Pons (tissue), 1 donor: ENCODE data around the gene SV2A.
"Not testable (repeated sequence)": the region's sequence is repeated elsewhere in the genome, so short reads cannot be mapped to it uniquely, and the experiment has no call there.

Source experiments
- DNase-seq: peaks from one replicate; pipeline ENCODE4 v3.0.0-alpha.2; 2016; ENCODE audit warnings: low spot score

Gene SV2A

GRCh38 chr1:149929856-149930255, 12.2 kb upstream of the SV2A start:
- DNase-seq = no peak

- DNase-seq = no peak
These were observed 10.7 kb upstream of the SV2A start for GRCh38 chr1:149928401-149928724.

GRCh38 chr1:149927563-149928400, 10.1 kb upstream of the SV2A start, which contains the start of gene SF3B4:
TSS of gene SF3B4 (minus strand) at chr1:149927803. CDS start at chr1:149927759, 44 bp downstream.
- peak; percentile 93 for DNase-seq

- DNase-seq = no peak
These were observed 9.5 kb upstream of the SV2A start for GRCh38 chr1:149927056-149927562.

- DNase-seq = no peak
These were observed 8.7 kb upstream of the SV2A start for GRCh38 chr1:149926296-149926695.

- no peak for DNase-seq
These were observed 8.1 kb upstream of the SV2A start for GRCh38 chr1:149925751-149926150.

- no peak for DNase-seq
These were observed 7.7 kb upstream of the SV2A start for GRCh38 chr1:149925345-149925744.

GRCh38 chr1:149923626-149924025, 6.0 kb upstream of the SV2A start:
- DNase-seq = no peak

GRCh38 chr1:149916898-149917252, 769 bp downstream of the SV2A start:
- DNase-seq = no peak

- DNase-seq = no peak
These were observed 1.3 kb downstream of the SV2A start for GRCh38 chr1:149916193-149916897.

- no peak for DNase-seq
These were observed 2.0 kb downstream of the SV2A start for GRCh38 chr1:149915429-149916192.

GRCh38 chr1:149914545-149914944, 3.1 kb downstream of the SV2A start:
- DNase-seq = no peak

GRCh38 chr1:149906570-149907075, 11.0 kb downstream of the SV2A start:
- no peak for DNase-seq

- no peak for DNase-seq
These were observed 13.7 kb downstream of the SV2A start for GRCh38 chr1:149903836-149904491.

GRCh38 chr1:149899460-149900284, 18.0 kb downstream of the SV2A start, which contains the start of gene BOLA1:
TSS of gene BOLA1 (plus strand) at chr1:149899568. CDS start at chr1:149900060, 492 bp downstream.
- DNase-seq = peak; percentile 94

- no peak for DNase-seq
These were observed 21.1 kb downstream of the SV2A start for GRCh38 chr1:149896575-149896974.

- DNase-seq = no peak
These were observed 28.7 kb downstream of the SV2A start for GRCh38 chr1:149888999-149889289.

GRCh38 chr1:149888247-149888998, 29.2 kb downstream of the SV2A start:
- no peak for DNase-seq

GRCh38 chr1:149887456-149888246, 30.0 kb downstream of the SV2A start:
- peak; percentile 100 for DNase-seq

- DNase-seq = not testable (repeated sequence)
These were observed 30.5 kb downstream of the SV2A start for GRCh38 chr1:149887196-149887455.
